ENCODE measurements around the gene ARHGAP5. TPM values are rescaled to one million over a fixed set of nuclear protein-coding genes. Genes with fewer than 3 reads are reported as not detected.
A peak's percentile ranks its signal among the peaks of the same experiment; 100 is the strongest.

Gene ARHGAP5
- total and polyA plus RNA-seq, 9 of the 15 experiments (the other 6 are each of a cell fraction or from before 2014, with no cell fraction given), result 3.1 to 21.8 (median 12.1) TPM

DNA sequence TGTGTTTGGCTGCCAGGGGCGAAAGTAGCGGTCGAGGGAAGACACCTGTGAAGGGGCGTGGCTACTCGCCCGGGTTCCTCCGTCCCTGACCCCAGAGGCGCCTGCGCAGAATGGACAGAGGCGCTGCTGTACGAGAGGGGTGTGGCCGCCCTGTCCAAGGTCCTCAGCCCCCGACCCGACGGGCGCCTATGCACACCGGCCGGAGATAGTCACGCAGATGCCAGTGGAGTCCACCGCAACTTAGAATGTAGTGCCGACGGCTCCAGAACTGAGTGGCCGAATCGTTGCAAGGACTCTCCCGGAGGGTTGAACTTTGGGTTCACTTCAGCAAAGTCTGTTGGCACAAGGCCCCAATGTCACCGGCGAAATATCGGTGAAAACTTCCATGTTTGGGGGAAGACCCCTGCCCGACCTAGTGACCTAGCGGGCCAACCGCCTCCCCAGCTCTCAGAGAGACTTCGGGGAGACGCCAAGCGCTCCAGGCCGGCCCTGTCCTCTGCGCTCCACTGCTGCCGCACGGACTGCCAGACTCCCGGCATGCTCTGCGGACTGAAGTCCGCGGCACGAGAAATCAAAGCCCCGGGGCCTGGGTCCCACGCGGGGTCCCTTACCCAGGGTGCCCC lies 124.2 kb downstream of the ARHGAP5 start (continued):
- TF ChIP-seq, protein P1, sequence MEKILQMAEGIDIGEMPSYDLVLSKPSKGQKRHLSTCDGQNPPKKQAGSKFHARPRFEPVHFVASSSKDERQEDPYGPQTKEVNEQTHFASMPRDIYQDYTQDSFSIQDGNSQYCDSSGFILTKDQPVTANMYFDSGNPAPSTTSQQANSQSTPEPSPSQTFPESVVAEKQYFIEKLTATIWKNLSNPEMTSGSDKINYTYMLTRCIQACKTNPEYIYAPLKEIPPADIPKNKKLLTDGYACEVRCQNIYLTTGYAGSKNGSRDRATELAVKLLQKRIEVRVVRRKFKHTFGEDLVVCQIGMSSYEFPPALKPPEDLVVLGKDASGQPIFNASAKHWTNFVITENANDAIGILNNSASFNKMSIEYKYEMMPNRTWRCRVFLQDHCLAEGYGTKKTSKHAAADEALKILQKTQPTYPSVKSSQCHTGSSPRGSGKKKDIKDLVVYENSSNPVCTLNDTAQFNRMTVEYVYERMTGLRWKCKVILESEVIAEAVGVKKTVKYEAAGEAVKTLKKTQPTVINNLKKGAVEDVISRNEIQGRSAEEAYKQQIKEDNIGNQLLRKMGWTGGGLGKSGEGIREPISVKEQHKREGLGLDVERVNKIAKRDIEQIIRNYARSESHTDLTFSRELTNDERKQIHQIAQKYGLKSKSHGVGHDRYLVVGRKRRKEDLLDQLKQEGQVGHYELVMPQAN (IDR thresholded peaks at IDR 0.05; ENCODE audit: borderline replicate concordance), result peak; percentile 67
- TF ChIP-seq ZNF764 (CRISPR knock-in tag; IDR thresholded peaks at IDR 0.05; ENCODE audit: low read depth) (no peak), SMAD1 (IDR thresholded peaks at IDR 0.05; ENCODE audit: low read depth, low read length, partially characterized antibody) (no peak), SMAD4 (CRISPR knock-in tag; conservative IDR thresholded peaks at IDR 0.05) (0 out of 2 replicates have a peak, but pooled peaks have one; percentile 32), HDAC6 (IDR thresholded peaks at IDR 0.05; ENCODE audit: low read depth, low read length) (no peak), SIX5 (IDR thresholded peaks at IDR 0.05; ENCODE audit: borderline replicate concordance in 1 of 2, insufficient read depth in 1 of 2, low read depth in 1 of 2, low read length in 2 of 2) (no peak), CREB1 (IDR thresholded peaks at IDR 0.05) (no peak), CREB1 (CRISPR knock-in tag; IDR thresholded peaks at IDR 0.05) (no peak), RCOR1 (IDR thresholded peaks at IDR 0.05; ENCODE audit: borderline replicate concordance in 1 of 2, low read depth in 2 of 2, low read length in 2 of 2) (peak in 1 of 2 experiments; percentile 5; a peak in 1 of 4 replicates), ZNF75A (CRISPR knock-in tag; IDR thresholded peaks at IDR 0.05) (no peak), ELF1 (tag; IDR thresholded peaks at IDR 0.05) (no peak), MTA3 (IDR thresholded peaks at IDR 0.05; ENCODE audit: borderline replicate concordance) (0 out of 2 replicates have a peak, but pooled peaks have one; percentile 20), GATAD2B (IDR thresholded peaks at IDR 0.05; ENCODE audit: borderline replicate concordance) (no peak), SIN3A (IDR thresholded peaks at IDR 0.05; ENCODE audit: borderline replicate concordance in 2 of 2, control insufficient read depth in 1 of 2, low read depth in 2 of 2, low read length in 2 of 2) (no peak), FOSL1 (tag; conservative IDR thresholded peaks at IDR 0.05) (no peak), PHB2 (IDR thresholded peaks at IDR 0.05; ENCODE audit: low read depth) (no peak)
- TF ChIP-seq, protein P2, sequence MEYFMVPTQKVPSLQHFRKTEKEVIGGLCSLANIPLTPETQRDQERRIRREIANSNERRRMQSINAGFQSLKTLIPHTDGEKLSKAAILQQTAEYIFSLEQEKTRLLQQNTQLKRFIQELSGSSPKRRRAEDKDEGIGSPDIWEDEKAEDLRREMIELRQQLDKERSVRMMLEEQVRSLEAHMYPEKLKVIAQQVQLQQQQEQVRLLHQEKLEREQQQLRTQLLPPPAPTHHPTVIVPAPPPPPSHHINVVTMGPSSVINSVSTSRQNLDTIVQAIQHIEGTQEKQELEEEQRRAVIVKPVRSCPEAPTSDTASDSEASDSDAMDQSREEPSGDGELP (CRISPR knock-in tag; IDR thresholded peaks at IDR 0.05; ENCODE audit: borderline replicate concordance), result peak; percentile 56; the same call in 1 of the 2 replicates
- TF ChIP-seq, protein P3, sequence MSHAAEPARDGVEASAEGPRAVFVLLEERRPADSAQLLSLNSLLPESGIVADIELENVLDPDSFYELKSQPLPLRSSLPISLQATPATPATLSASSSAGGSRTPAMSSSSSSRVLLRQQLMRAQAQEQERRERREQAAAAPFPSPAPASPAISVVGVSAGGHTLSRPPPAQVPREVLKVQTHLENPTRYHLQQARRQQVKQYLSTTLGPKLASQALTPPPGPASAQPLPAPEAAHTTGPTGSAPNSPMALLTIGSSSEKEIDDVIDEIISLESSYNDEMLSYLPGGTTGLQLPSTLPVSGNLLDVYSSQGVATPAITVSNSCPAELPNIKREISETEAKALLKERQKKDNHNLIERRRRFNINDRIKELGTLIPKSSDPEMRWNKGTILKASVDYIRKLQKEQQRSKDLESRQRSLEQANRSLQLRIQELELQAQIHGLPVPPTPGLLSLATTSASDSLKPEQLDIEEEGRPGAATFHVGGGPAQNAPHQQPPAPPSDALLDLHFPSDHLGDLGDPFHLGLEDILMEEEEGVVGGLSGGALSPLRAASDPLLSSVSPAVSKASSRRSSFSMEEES (CRISPR knock-in tag; IDR thresholded peaks at IDR 0.05), result no peak
- TF ChIP-seq, protein P4, sequence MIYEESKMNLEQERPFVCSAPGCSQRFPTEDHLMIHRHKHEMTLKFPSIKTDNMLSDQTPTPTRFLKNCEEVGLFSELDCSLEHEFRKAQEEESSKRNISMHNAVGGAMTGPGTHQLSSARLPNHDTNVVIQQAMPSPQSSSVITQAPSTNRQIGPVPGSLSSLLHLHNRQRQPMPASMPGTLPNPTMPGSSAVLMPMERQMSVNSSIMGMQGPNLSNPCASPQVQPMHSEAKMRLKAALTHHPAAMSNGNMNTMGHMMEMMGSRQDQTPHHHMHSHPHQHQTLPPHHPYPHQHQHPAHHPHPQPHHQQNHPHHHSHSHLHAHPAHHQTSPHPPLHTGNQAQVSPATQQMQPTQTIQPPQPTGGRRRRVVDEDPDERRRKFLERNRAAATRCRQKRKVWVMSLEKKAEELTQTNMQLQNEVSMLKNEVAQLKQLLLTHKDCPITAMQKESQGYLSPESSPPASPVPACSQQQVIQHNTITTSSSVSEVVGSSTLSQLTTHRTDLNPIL (CRISPR knock-in tag; IDR thresholded peaks at IDR 0.05), result no peak
- TF ChIP-seq, protein P5, sequence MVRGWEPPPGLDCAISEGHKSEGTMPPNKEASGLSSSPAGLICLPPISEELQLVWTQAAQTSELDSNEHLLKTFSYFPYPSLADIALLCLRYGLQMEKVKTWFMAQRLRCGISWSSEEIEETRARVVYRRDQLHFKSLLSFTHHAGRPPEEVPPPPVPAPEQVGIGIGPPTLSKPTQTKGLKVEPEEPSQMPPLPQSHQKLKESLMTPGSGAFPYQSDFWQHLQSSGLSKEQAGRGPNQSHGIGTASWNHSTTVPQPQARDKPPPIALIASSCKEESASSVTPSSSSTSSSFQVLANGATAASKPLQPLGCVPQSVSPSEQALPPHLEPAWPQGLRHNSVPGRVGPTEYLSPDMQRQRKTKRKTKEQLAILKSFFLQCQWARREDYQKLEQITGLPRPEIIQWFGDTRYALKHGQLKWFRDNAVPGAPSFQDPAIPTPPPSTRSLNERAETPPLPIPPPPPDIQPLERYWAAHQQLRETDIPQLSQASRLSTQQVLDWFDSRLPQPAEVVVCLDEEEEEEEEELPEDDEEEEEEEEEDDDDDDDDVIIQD (CRISPR knock-in tag; IDR thresholded peaks at IDR 0.05), result no peak

All from K562 (cell line).